ENCODE data around the gene CFDP1.

Gene CFDP1

GRCh38 chr16:75389096-75389690 lies 44.1 kb downstream of the CFDP1 start:
- TF ChIP-seq NFIC (IDR thresholded peaks at IDR 0.05) = no peak
- TF ChIP-seq TEAD4 (IDR thresholded peaks at IDR 0.05) = no peak
- no peak for TF ChIP-seq EGR1 (IDR thresholded peaks at IDR 0.05)
- no peak for TF ChIP-seq TCF12 (IDR thresholded peaks at IDR 0.05; ENCODE audit: low read depth)
- TF ChIP-seq REST (IDR thresholded peaks at IDR 0.05; ENCODE audit: low read depth) = no peak
- TF ChIP-seq MAX (IDR thresholded peaks at IDR 0.05) = no peak
- no peak for TF ChIP-seq YY1 (IDR thresholded peaks at IDR 0.05; ENCODE audit: low read depth)
- TF ChIP-seq EP300 (IDR thresholded peaks at IDR 0.05; ENCODE audit: borderline replicate concordance) = no peak
- no peak for TF ChIP-seq FOXM1 (IDR thresholded peaks at IDR 0.05; ENCODE audit: borderline replicate concordance, low read depth)
- TF ChIP-seq RAD21 (IDR thresholded peaks at IDR 0.05; ENCODE audit: low read depth) = no peak
- no peak for TF ChIP-seq CEBPB (IDR thresholded peaks at IDR 0.05)
- no peak for TF ChIP-seq ZBTB7A (IDR thresholded peaks at IDR 0.05; ENCODE audit: low read depth)
- no peak for TF ChIP-seq TAF1 (IDR thresholded peaks at IDR 0.05; ENCODE audit: low read depth)
- TF ChIP-seq USF1 (IDR thresholded peaks at IDR 0.05) = no peak
- no peak for TF ChIP-seq CREB1 (IDR thresholded peaks at IDR 0.05; ENCODE audit: low read depth)

- no peak for TF ChIP-seq USF1 (IDR thresholded peaks at IDR 0.05)
- no peak for TF ChIP-seq TCF12 (IDR thresholded peaks at IDR 0.05; ENCODE audit: low read depth)
- no peak for TF ChIP-seq FOXM1 (IDR thresholded peaks at IDR 0.05; ENCODE audit: borderline replicate concordance, low read depth)
- TF ChIP-seq ZBTB7A (IDR thresholded peaks at IDR 0.05; ENCODE audit: low read depth) = no peak
Measured at GRCh38 chr16:75387951-75388350, 45.4 kb downstream of the CFDP1 start.

GRCh38 chr16:75385507-75386152 lies 47.7 kb downstream of the CFDP1 start:
- TF ChIP-seq ZBTB7A (IDR thresholded peaks at IDR 0.05; ENCODE audit: low read depth) = no peak
- TF ChIP-seq CREB1 (IDR thresholded peaks at IDR 0.05; ENCODE audit: low read depth) = no peak
- no peak for TF ChIP-seq TEAD4 (IDR thresholded peaks at IDR 0.05)
- no peak for TF ChIP-seq FOXM1 (IDR thresholded peaks at IDR 0.05; ENCODE audit: borderline replicate concordance, low read depth)
- peak; percentile 88 for TF ChIP-seq NFIC (IDR thresholded peaks at IDR 0.05)
- TF ChIP-seq CEBPB (IDR thresholded peaks at IDR 0.05) = peak; percentile 80
- TF ChIP-seq YY1 (IDR thresholded peaks at IDR 0.05; ENCODE audit: low read depth) = no peak
- TF ChIP-seq RAD21 (IDR thresholded peaks at IDR 0.05; ENCODE audit: low read depth) = peak; percentile 74
- TF ChIP-seq EP300 (IDR thresholded peaks at IDR 0.05; ENCODE audit: borderline replicate concordance) = no peak
- no peak for TF ChIP-seq MAX (IDR thresholded peaks at IDR 0.05)
- TF ChIP-seq TAF1 (IDR thresholded peaks at IDR 0.05; ENCODE audit: low read depth) = no peak
- no peak for TF ChIP-seq USF1 (IDR thresholded peaks at IDR 0.05)
- TF ChIP-seq REST (IDR thresholded peaks at IDR 0.05; ENCODE audit: low read depth) = no peak
- no peak for TF ChIP-seq TCF12 (IDR thresholded peaks at IDR 0.05; ENCODE audit: low read depth)
- no peak for TF ChIP-seq EGR1 (IDR thresholded peaks at IDR 0.05)

GRCh38 chr16:75383141-75383540 lies 50.2 kb downstream of the CFDP1 start:
- TF ChIP-seq CREB1 (IDR thresholded peaks at IDR 0.05; ENCODE audit: low read depth) = no peak
- no peak for TF ChIP-seq RAD21 (IDR thresholded peaks at IDR 0.05; ENCODE audit: low read depth)
- TF ChIP-seq MAX (IDR thresholded peaks at IDR 0.05) = no peak
- TF ChIP-seq YY1 (IDR thresholded peaks at IDR 0.05; ENCODE audit: low read depth) = no peak
- no peak for TF ChIP-seq FOXM1 (IDR thresholded peaks at IDR 0.05; ENCODE audit: borderline replicate concordance, low read depth)
- TF ChIP-seq EP300 (IDR thresholded peaks at IDR 0.05; ENCODE audit: borderline replicate concordance) = no peak
- no peak for TF ChIP-seq TEAD4 (IDR thresholded peaks at IDR 0.05)
- no peak for TF ChIP-seq USF1 (IDR thresholded peaks at IDR 0.05)
- no peak for TF ChIP-seq NFIC (IDR thresholded peaks at IDR 0.05)
- no peak for TF ChIP-seq CEBPB (IDR thresholded peaks at IDR 0.05)
- TF ChIP-seq REST (IDR thresholded peaks at IDR 0.05; ENCODE audit: low read depth) = no peak
- TF ChIP-seq TAF1 (IDR thresholded peaks at IDR 0.05; ENCODE audit: low read depth) = no peak
- TF ChIP-seq ZBTB7A (IDR thresholded peaks at IDR 0.05; ENCODE audit: low read depth) = no peak
- no peak for TF ChIP-seq TCF12 (IDR thresholded peaks at IDR 0.05; ENCODE audit: low read depth)
